GM08714 (cell line): ENCODE data around the gene TRIM50.
"Not testable (repeated sequence)": the region's sequence is repeated elsewhere in the genome, so short reads cannot be mapped to it uniquely, and the experiment has no call there.

ENCODE experiments used
- H3K4me3 ChIP-seq: fragments of 200-500 bp; sonication (Bioruptor generic); 2 replicates; pipeline ENCODE4 v1.5.1; 2014; ENCODE audit warnings: mild to moderate bottlenecking, low read length, inconsistent platforms
- ZNF274 ChIP-seq: IDR thresholded peaks from 2 replicates; pipeline ENCODE4 v1.6.1; 2012; ENCODE audit warnings: mild to moderate bottlenecking, low read depth, low read length

The TRIM50 gene

DNA sequence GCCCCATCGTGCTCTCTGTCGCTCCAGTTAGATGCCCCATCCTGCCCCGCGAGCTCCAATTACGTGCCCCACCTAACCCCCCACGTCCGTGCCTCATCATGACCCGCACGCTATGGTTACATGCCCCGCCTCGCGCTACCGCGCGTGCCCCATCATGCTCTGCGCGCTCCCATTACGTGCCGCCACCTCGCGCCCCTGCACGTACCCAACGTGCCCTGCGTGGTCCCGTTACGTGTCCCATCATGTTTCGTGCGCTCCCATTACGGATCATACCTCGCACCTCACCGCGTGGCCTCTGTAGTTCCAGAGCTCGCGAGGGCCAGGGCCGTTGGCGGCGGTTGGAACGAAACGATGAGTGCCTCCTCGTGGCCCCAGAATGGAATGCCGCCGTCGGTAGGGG, at the start of gene TRIM50, which contains the start of gene FKBP6:
TSS of gene TRIM50 (minus strand) at position 161 of the 400 bp plus-strand sequence. CDS start 3,295 bp downstream, outside the sequence.
TSS of gene FKBP6 (plus strand) at position 240 of the 400 bp plus-strand sequence. CDS start 268 bp downstream, outside the sequence.
- not testable (repeated sequence) for H3K4me3 ChIP-seq

DNA sequence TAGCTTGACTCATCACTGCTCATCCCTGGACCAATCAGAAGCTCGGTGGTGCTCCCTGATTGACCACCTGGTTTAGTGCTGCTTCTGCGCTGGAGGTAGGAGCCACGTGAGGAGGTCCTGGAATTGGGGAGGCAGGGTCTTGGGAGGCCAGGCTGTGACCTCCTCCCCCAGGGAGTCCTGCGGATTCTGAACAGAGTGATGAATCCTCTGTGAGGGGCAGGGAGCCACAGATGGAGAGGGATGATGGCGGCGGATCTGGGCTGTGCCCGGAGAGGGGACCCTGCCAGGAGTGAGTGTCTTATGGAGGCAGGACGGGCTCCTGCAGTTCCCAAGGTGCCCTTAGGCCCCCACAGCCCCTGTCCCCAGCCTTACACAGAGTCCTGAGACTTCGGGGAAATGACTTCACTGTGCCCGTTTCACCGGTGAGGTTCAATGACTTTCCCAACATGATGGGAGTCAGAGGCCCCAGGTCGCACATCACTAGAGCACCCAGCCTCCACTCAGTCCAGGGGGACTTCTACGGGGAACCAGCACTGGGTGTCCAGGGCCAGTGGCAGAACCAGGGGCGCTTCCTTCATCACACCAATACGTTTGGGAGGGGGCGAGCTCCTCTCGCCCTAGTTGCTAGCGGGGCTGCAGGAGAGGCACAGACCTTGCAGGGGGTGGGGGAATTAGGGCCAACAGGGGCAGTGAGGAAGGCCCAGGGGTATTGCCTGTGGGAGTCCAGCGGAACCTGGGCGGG, 49.0 kb upstream of the TRIM50 start:
- TF ChIP-seq ZNF274, result no peak

DNA sequence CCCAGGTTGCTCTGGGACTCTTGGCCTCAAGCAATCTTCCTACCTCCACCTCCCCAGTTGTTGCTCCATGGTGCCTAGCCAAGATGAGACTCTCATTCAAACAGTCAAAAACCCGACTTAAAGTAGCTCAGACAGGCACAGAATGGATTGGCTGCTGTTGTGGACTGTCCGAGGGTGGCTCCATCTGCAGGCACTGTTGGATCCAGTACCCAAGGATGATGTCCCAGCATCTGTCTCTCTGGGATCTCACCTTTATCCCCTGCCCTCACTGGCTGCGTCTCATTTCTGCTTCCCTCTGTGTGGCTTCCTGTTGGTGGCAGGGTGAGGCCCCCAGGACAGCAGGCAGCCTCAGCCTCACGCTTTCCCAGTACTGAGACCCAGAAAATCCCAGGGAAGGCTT, 48.4 kb upstream of the TRIM50 start:
- not testable (repeated sequence) for H3K4me3 ChIP-seq

More for the DNA sequence above, 49.0 kb upstream of the TRIM50 start:
- H3K4me3 ChIP-seq, result no peak overlapping the region

DNA sequence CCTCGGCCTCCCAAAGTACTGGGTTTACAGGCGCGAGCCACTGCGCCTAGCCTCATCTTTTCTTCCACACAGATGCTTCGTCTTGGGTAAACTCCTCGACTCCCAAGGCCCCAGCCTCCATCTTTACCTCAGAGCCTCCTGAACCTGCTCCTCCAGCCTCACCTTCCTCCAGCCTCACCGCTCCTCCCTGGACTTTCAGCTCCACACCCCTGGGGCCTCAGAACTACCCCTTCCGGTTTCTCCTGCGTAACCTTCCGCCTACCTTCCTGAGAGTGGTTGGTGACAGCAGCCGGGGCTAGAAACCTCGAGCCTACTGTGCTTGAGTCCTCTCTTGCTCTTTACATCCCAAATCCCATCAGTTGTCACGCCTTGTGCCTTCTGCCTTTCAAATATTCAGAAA, 45.9 kb upstream of the TRIM50 start:
- H3K4me3 ChIP-seq, result no peak overlapping the region
- no peak for TF ChIP-seq ZNF274

DNA sequence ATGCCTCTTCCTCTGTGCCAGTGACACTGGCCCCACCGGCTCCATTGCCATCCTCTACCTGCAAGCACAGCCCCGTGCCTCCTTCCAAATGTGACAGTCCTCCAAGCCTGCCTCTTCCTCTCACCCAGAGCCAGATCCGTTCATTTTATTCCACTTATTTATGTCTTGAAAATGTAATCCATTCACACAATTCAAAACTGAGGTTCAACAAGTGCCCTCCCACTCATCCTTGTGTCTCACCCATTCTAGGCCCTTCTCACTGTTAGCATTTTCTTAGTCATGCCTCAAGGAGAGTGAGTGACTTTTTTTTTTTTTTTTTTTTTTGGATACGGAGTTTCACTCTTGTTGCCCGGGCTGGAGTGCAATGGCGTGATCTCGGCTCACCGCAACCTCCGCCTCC, 41.7 kb upstream of the TRIM50 start:
- TF ChIP-seq ZNF274, result no peak
- H3K4me3 ChIP-seq, result no peak overlapping the region

DNA sequence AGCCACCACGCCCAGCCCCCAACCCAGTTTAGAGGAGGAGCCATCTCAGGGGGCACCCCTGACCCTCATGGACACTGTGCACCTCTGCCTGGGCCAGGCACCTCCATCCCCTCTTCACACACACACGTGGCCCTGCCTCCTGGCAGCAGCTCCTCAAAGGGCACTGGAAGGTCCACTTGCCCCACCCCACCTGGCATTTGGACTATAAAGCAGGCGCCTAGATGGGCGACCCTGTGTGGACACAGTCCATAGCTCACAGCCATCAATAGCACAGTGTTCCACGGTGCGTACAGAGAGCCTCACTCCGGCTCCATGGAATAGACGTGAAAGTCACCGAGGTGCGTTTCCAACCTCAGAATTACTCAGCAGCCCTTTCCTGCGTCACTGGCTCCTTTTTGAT, 41.1 kb upstream of the TRIM50 start:
- TF ChIP-seq ZNF274, result no peak
- no peak overlapping the region for H3K4me3 ChIP-seq

DNA sequence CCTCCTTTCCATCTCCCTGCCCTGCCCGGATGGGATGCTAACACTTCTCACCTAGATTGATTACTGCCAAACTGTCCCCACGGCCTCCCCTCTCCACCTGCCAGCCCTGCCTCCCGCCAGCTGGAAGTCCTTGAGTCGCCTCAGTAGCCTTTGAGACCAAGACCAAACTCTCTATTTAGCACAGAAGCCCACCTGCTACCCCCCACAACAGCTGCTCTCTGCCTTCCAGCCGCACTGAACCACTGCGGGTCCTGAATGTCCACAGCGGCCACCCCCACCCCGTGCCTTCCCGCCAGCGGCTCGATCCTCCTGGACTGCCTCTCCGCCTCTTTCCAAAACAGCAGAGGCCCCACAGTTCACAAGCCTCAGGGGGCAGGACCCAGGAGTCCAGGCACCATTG, 39.1 kb upstream of the TRIM50 start:
- TF ChIP-seq ZNF274, result no peak
- no peak overlapping the region for H3K4me3 ChIP-seq

DNA sequence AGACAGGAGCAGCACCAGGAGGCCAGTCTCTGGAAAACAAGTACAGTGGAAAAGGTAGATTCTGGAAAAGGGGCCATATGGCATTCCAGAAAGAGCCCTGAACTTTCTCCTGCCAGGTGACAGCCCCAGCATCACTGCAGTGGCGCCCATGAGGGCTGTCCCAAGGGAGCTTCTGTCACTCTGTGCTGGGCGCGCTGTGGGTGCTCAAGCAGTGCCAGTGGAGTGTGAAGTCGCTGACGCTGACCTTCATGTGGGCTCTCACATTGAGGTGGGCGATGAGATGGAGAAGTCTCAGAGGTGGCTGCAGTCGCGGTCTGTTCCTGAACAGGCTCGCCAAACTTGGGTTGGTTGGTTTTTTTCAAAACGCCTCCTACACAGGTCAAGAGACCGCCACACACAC, 38.2 kb upstream of the TRIM50 start:
- H3K4me3 ChIP-seq, result no peak overlapping the region
- TF ChIP-seq ZNF274, result no peak

DNA sequence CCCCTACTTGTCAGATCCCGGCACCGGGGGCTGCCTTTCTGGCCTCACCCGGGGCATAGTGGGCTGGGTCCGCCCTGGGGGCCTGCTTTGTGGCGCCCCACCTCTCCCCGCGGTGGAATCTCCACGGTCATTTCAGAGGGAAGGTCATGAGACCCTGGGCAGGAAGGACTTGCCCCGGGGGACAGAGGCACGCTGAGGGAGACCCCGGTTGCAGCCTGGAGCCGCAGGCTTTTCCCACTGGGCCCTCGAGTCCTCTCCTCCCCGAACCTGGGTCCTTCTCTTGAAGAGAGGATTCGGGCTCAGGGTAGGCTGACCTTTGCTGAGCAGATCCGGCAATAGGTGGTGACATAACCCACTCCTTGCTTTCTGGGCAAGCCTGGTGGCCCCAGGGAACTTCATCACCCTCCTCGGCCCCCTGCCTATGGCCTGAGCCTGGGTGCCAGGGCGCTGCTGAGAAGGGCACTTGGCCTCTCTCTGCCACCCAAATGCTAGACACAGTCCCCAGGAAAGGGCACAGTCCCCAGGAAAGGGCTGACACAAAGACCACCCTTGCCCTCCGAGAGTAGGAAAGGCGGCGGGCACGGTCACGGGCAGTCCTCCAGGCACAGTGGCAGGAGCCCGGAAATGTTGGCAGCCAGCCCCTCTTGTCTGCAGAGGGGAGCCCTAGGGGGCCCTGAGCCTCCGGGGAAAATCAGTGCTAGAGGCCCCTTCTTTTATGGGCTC, 36.3 kb upstream of the TRIM50 start:
- no peak overlapping the region for H3K4me3 ChIP-seq
- no peak for TF ChIP-seq ZNF274

DNA sequence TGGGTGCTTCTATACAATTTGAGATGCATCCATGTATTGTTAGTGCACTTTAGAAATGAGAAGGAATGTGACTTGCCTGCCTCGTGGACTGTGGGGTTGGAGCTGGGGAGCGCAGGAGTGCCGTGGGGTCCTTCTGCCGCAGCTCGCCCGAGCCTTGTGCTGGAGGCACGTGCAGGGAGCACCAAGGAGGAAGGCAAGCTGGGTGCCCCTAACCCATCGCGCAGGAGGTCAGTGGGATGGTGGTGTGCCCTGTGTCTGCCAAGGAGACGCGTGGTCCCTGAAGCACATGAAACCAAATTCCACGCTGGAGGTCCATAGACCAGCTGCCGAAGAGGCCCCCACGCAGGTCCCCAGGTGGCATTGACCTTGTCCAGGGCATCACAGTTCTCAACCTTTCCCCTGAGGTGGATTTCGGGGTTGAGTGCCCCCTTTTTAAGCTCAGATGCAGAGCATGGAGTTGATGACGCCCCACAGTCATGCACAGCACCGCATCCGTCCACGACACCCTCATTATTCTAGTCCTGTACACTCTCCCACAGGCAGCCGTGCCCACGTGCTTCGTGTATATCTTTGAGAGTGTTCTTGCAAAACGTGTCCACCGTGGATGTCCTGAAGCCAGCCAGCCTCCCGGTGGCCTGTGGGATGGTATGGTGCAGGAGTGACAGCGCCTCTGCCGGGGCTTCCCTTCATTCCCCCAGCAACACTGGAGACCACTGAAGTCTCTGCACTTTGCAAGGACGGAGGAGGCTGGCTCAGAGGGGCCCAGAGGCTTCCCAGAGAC, 35.5 kb upstream of the TRIM50 start:
- TF ChIP-seq ZNF274, result no peak
- no peak overlapping the region for H3K4me3 ChIP-seq

DNA sequence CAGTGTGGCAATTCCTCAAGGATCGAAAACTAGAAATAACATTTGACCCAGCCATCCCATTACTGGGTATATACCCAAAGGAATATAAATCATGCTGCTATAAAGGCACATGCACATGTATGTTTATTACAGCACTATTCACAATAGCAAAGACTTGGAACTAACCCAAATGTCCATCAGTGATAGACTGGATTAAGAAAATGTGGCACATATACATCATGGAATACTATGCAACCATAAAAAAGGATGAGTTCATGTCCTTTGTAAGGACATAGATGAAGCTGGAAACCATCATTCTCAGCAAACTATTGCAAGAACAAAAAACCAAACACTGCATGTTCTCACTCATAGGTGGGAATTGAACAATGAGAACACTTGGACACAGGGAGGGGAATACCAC, 32.7 kb upstream of the TRIM50 start:
- H3K4me3 ChIP-seq, result not testable (repeated sequence)

DNA sequence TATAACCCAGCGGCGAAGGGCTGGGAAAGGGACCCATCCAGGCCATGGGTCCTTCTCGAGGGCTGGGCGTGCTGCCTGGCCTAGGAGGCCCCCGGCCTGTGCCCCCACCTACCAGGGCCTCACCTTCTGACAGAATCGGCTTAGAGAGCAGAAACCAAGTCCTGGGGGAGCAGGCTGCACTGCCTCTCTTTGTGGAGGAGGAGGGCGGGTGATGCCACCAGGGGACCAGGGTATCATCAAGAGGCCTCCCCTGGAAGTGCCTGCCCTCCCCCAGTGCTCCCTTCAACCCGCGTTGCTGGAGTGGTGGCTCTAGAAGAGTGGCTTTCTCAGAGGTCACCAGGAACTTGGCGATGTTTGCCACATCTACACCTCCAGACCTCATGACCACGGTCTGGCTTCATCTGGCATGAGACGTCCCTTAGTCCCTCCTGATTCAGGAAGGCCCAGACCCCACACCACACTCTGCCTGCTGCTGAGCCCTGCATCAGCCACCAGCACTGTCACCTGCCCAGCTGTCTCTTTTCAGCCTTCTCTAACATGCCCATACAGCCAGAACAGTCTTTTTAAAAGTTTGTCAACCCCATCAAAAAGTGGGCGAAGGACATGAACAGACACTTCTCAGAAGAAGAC, 32.0 kb upstream of the TRIM50 start:
- H3K4me3 ChIP-seq, result no peak overlapping the region
- TF ChIP-seq ZNF274, result no peak

DNA sequence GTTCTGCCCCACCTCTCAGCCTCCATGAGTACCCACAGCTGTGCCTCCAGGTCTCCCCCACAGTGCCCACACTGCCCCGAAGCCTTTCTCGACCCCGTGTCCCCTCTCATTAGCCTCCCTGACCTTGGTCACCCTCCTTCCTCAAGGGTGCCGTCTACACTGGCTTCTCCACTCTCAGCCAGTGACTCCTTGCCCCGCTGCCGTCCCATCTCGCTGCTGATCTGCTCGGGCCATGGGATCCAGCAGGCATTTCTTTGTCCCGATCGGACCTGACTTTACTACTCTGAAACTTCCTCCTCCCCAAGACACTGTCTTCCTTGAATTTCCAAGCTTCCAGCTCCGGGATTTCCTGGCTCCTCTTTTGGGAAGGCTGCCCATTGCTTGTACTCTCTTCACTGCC, 31.4 kb upstream of the TRIM50 start:
- no peak for TF ChIP-seq ZNF274
- no peak overlapping the region for H3K4me3 ChIP-seq

DNA sequence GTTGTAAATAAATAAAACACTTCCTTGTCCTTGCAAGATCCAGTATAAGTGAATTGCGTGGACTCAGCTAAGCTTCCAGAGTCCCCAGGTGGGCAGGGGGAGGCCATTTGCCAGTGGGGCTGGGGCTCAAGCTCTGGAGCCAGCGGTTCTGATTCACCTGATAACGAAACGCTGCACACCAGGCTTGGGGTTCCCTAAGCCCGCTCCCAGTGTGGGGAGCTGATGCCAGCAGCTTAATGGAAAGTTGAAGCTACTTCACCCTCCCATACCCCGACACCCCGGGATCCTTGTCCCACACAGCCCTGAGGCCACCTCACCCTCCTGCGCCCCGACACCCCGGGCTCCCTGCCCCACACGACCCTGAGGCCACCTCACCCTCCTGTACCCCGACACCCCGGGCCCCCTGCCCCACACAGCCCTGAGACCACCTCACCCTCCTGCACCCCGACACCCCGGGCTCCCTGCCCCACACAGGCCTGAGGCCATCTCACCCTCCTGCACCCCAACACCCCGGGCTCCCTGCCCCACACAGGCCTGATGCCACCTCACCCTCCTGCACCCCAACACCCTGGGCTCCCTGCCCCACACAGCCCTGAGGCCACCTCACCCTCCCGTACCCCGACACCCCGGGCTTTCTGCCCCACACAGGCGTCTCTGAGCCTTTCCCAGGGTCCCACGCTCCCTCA, 30.9 kb upstream of the TRIM50 start:
- no peak overlapping the region for H3K4me3 ChIP-seq
- TF ChIP-seq ZNF274, result no peak

DNA sequence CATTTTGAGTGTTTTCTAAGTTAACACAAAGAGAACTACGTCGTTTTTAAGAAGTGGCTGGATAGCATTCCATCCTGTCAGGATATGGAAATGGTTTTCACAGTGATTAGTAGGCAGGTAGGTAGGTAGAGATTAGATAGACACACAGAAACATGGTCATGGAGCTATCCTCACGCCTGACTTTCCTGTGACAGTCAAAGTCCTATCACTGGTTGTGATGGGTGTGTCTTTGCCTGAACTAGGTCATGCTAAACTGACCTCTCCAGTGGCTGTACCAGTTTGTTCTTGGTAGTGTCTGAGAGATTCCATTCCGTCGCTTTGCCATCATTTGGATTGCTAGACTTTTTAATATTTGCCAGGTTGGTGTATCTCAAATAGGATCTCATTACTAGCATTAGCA, 28.3 kb upstream of the TRIM50 start:
- no peak overlapping the region for H3K4me3 ChIP-seq
- no peak for TF ChIP-seq ZNF274
